Measurements from ENCODE around the gene GP2.
"Not testable (repeated sequence)": the region's sequence is repeated elsewhere in the genome, so short reads cannot be mapped to it uniquely, and the experiment has no call there.

Gene GP2

DNA sequence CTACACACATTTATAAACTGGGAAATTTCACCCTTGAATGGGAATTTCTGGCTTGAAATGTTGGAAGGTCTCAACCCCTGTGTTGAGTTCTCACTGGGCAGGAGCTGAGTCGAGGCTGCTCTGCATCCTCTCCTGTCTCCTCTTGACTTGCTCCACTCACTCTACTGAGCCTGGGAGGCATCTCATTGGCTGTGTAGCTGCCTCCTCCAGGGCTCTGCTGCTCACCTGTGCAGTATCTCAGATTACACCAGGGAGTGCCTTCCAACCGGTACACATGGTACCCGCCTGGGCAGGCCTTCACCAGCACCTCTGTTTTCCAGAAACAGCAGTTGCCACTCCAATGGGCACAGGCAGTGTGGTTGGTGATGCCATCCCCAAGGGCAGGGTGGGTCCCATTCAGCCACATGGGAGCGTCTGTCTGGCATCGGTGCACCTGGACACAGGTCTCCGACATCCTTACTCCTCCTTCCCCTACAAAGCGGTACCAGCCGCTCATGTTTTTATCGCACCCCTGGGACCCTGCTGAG is 3.7 kb downstream of the GP2 start:
- DNase-seq = peak; percentile 63

DNA sequence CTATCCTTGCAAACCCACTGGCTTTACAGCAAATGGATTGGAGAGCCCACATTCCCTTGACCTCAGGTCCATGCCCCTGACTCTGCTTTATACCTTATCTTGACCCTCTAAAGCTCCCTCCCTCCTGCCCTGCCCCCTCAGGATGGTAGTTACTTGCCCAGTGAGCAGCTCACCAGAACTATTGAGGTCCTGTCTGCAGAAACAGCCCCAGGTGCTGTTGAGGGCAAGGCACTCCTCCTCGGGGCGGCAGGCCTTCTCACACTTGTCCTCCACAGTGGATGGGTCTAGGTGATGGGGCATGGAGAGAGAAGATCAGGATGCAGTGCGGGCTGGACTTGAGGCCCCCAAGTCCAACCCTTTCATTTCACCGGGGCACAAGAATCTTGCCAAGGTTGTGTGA is 4.6 kb downstream of the GP2 start:
- no peak for DNase-seq

DNA sequence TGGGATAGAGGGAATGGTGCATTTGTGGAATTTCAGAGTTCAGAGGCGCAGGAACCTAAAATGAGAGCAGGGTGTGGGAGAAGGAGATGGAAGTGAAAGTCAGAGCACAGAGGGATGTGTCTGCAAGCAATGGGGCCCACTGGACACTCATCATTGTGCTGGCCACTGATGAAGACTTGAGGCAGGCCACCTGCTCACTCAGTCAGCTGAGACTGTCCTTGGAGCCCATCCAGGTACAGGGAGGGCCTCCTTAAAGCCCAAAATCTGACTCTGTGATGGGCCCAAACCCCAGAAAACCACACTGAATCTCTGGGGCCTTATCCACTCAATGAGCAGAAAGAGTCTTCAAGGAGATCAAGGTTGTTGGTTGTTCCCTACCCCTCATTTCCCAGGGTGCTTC is 5.6 kb downstream of the GP2 start:
- DNase-seq = no peak

DNA sequence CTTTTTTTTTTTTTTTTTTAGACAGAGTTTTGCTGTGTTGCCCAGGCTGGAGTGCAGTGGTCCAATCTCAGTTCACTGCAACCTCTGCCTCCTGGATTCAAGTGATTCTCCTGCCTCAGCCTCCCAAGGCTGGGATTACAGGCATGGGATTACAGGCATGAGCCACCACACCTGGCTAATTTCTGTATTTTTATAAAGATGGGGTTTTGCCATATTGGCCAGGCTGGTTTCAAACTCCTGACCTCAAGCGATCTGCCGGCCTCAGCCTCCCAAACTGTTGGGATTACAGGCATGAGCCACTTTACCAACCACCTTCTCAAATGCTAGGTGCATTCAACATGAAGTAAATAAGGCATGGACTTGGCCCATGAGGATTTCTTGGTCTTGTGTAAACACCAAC is 6.3 kb downstream of the GP2 start:
- not testable (repeated sequence) for DNase-seq

DNA sequence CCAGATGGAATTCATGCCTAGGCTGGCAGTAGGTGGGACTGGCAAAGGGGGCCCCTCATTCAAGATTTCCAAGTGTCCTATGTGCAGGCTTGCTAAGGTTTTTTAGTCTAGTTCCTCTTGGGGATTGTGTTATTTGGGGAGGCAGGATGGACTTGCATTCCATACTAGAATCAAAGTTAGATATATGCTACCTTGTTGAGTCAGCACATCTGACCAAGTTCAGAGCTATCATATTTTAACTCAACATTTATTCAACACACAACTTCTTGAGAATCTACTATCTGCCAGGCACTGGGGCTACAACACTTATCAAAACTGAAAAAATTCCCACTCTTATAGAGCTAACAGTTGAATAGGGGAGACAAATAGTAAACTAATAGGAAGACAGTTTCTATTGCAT is 6.7 kb downstream of the GP2 start:
- DNase-seq = no peak

DNA sequence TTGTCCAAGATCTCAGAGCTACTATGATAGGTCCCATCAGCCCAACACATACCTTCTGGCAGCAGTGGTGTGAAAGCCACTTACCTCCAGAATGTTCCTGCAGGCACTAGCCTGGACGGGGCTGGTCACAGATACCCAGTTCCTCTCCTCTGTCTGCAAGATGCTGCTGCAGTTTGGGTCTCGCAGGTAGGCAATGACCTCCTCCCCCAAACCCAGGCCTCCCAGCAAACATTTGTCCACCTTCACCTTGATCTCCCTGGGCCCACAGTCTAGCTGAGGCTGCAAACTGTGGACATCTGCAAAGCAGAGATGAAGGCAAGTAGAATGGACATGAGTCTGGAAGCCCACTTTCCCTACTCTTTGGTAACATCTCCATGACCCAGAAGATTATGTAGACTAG is 7.1 kb downstream of the GP2 start:
- no peak for DNase-seq

DNA sequence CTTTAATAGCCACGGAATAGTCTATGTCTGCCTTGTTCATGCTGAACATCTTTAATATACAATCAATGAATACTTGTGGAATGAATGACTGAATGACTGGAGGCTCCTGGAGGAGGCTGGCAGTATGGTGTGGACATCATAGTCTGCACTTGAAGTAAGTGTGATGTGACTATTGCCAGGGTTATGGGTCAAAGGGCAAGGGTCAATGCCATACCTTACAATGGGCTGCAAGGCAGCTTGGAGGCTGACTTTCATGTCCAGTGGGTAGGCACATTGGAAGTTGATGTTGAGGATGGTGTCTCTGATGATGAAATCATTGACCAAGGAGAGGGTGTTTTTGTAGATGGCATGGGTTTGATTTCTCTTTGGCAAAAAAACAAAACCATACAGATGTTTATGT is 7.9 kb downstream of the GP2 start:
- DNase-seq = no peak

DNA sequence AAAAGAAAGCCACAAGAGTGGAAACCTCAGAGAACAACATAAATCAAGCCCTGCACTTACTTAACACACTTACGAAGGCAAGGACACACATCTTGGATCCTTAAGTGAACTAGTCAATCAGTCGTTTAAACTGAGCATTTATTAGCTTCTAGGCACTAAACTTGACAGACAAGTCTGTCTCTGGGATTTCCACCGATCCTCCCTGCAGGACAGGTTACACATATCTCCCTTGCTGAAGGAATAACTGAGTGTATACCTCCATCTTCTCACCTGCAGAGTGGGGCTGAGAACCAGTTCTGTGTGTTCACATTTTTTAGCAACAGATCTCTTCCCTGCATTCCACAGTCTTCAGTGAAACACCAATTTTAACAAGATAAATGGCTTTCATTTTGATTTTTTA is 8.9 kb downstream of the GP2 start:
- no peak for DNase-seq

DNA sequence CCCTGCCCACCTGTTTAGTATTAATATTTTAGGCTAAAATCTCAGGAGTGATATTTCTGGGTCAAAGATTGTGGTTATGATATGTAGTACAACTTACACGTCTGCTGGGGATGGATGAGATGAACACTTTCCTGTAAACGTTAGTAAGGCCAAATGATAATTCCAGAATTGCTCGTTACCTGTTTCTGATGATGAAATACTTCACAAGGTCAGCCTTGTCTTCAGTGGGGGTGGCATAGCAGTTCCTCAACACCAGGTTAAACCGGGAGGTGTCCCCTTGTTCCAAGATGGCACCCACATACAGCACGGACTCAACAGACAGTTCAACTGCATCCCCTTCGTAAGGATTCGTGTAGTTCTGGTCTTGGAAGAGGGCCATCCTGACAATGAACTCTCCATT is 9.3 kb downstream of the GP2 start:
- DNase-seq = no peak

DNA sequence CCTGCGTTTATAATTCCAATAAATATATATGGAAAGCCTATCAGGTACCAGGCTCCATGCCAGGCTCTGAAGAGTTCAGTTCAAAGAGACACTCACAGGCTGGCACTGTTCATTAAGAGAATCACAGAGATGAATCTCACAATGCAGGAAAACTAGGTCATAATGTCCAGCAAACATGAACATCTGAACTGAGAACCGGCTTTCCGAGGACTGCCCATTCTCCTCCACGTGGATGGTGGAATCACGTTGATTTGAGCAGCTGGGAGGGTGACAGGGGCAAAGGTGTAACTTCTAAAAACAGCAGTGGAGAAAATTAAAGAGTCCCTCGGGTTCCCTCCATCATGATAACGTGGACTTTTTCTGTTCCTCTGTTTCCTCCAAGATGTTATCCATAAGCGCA is 10.2 kb downstream of the GP2 start:
- no peak for DNase-seq

DNA sequence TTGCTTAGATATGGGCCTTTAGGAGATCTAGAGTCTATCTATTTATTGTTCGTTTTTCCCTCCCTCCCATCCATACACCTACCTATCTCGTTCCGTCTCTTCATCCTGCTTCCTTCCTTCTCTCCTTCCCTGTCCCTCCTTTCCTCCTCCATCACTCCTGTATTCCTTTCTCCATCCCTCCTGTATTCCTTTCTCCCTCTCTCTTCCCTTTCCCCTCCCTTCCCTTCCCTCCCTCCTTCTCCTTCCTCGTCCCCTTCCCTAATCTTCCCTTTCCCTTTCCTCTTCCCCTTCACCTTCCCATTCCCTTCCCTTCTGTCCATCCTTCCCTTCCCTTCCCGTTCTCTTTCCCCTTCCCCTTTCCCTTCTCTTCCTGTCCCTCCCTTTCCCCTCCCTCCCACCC is 10.6 kb downstream of the GP2 start:
- DNase-seq = no peak

DNA sequence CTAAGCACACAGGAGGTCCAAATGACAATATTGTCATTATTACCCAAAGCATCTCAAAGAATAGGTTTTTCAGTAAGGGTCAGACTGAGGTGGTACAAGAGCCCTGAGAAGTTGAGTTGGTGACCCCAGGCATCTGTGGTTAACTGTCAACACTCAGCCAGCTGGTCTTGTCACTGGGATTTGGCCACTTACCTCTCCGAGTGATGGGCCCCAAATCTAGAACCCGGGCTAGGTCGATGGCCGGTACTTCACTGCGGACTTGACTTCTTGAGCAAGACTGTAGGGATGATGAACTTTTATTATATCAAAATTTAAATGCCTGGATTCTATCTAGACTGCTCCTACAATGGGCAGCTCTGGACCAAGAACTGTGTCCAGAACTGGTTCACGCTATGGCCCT is 11.5 kb downstream of the GP2 start:
- no peak for DNase-seq

DNA sequence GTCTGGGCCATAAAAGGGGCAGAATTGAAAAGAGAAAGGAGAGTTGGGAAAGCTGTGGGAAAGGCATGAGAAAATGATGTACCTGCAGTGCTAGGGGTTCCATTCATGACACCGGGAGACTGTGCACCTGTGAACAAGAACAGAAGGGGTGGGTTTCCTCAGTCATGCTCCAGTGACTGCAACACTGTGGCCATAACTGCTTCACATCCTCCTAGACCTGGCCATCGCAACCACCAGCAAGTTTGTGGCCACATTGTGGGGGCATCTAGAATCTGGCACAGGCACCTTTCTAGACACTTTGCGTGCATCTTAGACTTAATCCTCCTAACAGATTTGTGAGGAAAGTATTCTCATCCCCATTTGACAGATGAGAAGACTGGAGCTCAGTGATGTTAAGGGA is 12.7 kb downstream of the GP2 start:
- DNase-seq = no peak

DNA sequence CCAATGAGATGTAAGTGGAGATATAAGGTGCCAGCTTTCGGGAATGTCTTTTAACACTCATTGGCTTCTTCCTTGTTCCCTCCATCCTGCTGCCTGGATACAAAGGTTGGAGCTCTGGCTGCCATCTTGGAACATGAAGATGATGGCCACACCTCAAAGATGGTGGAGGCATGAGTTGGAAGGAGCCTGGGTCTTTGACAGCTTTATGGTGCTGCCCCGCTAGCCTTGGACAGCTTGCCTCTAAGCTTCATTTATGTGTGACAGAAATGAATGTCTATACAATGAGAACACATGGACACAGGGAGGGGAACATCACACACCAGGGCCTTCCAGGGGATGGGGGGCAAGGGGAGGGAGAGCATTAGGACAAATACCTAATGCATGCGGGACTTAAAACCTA is 13.6 kb downstream of the GP2 start:
- no peak for DNase-seq

DNA sequence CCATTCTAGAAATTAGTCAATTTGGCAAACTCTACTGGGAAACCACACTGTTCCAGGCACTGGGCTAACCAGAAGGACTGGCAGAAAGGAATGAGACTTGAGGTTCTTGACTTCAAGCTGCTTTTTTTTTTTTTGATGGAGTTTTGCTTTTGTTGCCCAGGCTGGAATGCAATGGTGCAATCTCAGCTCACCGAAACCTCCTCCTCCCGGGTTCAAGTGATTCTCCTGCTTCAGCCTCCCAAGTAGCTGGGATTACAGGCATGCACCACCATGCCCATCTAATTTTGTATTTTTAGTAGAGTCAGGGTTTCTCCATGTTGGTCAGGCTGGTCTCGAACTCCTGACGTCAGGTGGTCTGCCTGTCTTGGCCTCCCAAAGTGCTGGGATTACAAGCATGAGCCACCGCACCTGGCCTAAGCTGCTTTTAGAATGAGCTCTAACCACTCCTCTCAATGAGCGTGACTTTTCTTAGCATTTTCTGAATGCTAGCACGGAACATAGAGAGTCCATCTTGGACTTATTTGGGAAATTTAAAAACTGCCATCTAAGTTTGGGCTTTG is 14.7 kb downstream of the GP2 start:
- not testable (repeated sequence) for DNase-seq

DNA sequence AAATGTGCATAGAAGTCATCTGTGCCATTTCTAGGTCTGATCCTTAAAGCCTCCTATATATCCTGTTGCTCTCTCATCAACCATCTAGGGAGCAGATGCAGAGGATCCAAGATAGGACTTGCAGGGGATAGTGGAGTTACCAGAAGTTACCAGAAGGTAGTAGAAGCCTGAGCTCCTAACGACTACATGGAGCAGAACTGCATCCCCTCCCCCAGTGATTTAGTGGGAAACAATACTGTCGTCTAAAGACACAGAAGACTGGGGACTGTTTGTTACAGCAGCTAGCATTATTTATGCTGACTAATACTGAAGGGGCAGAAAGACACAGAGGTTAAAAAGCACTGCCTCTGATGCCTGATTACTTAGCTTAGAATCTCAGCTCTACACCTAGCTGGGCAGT is 15.8 kb downstream of the GP2 start:
- no peak for DNase-seq

DNA sequence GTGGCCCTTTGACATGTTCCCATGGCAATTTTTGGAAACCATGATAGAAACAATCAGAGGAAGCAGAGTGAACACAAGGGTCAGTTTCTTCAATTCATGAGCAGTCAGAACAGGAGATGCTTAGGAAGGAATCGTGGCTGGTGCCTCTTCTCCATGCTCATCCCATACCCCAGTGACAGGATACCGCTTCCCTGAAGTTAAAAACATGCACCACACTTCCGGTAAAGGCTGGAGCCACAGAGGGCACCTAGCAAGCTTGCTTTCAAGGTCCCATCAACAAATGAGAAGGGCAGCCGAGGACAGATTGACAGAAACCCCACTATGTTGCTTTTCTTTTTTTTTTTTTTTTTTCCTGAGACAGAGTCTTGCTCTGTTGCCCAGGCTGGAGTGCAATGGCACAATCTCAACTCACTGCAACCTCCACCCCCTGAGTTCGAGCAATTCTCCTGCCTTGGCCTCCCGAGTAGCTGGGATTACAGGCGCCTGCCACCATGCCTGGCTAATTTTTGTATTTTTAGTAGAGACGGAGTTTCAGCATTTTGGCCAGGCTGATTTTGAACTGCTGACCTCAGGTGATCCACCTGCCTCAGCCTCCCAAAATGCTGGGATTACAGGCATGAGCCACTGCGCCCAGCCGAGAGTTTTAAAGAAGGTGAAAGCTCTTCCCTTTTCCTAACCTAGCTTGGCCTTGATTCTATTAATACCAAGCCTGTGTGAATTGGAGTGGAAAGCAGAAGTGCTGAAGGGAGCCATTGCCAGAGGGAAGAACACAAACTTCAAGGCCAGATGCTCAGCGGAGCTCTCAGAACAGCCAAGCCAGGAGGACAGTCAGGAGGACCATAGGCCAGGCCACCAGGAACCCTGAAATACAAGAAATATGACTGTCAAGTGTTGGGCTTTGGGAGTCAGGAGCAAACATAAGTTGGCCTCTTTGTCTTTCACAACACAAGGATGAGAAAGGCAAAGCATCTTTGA is 16.6 kb downstream of the GP2 start:
- no peak for DNase-seq

DNA sequence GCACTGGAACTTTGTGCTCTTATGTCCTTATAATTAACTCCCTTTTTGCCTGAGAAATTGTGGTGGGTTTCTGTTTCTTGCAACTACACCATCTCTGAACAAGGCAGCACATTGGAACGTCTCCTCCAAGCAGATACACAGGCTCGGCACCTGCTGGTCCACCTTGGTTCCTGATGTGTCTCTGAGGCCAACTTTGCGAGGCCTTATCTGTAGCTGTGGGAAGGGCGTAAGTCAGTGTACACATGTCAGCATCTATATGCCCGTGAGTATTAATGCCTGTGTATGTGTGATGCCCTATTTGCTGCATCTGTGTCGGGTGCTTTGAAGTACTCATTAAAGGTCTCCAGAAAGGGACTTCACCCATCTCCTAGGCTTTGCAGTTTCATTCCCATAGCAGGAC is 17.5 kb downstream of the GP2 start:
- DNase-seq = no peak

DNA sequence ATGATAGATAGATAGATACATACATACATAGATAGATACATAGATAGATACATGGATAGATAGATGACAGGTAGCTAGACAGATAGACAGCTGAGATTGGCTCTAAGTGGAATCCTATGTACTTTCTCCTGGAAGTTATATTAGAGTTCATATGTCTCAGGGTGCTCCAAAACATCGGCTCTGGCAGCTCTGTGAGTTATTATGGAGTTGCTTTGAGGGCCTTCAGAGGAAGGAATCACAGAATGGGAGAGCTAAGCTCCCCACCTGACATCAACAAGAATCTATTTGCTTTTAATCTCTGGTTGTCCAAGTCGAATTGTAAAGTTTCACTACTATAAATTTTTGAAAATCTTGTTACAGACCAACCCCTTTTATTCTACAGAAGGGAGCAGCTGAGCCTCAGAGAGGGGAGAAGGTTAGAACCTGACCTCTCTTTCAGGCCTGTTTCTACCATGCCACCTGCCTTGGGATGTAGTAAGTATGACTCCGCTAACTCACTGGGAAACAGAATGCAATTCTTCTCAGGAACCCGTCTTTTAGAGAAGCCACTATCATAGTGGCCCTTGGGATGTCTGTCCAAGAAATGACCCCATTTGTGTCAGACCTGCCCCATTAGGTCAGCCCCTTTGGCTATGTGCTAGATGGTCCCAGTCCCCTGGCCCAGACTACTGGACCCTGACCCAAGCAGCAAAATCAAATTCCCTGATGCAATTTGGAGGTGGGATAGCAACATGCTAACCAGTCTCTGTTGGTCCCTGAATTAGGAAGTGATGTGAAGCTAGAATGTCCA is 18.3 kb downstream of the GP2 start:
- no peak for DNase-seq

DNA sequence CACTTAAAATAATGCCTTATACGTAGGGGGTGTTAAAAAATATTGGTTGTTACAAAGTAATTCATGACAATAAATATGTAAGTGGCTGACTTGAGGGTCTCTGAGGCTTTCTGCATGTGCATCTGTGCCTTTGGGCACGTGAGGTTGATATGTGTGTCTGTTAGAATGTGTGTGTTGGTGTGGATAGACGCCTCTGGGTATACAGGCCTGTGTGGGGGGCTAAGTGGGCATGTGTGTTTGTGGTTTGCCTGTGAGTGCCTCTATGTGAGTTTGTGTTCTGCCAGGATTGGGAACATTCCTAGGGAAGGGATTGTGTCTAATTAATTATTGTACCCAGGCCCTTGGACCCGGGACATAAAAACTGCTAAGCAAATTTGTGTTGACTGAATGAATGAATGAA is 19.0 kb downstream of the GP2 start:
- no peak for DNase-seq

DNA sequence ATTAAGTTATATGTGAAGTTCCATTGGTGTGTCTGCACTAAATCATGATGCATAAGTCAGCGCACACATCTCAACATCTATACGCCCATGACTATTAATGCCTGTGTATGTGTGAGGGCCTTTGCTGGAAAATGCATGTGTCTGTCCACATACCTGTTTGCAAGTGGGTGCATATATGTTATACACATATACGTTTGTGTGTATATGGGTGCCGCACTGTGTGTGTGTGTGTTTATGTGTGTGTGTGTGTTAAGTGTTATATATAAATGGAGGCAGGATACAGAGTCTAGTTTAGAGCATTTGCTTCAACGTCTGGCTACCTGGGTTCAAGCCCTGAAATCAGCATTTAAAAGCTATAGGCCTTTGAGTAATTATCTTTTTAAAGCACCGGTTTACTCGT is 19.5 kb downstream of the GP2 start:
- no peak for DNase-seq

DNA sequence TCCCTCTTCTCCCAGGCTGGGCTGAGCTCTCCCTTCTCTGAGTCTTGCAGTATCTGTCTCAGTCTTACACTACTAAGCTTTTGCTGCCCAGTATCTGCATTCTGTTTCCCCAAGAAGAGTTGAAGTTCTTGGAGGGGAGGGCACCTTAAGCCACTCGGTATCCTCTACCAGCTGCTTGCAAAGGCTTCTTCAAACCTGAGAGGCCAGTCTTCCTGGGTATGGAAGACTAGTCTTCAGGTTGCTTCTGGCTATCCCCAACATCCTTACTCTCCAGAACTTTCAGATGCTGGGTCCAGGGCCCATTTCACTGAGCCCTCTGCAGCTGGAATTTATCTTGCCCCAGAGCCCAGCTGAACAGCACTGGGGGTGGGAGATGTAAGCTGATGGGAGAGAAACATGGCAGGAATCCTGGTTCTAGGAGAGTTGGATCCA is 20.1 kb downstream of the GP2 start:
- DNase-seq = no peak

DNA sequence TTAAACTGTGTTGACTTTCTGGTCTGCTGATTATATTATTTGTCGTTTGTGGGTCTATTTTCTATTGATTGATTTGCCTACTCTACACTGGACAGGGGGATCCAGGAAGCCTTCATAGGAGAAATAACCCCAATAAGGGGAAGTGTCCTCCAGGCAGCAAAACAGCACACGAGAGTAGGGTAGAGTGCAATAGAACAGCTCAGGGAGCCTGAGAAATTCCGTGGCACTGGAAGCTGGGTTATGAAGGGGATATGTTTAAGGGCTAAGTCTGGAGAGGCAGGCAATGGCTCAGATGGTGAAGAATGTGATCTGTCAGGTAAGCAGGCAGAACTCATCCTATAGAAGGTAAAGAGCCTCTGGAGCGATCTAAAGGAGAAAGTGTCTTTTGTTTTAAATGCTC is 20.9 kb downstream of the GP2 start:
- no peak for DNase-seq

DNA sequence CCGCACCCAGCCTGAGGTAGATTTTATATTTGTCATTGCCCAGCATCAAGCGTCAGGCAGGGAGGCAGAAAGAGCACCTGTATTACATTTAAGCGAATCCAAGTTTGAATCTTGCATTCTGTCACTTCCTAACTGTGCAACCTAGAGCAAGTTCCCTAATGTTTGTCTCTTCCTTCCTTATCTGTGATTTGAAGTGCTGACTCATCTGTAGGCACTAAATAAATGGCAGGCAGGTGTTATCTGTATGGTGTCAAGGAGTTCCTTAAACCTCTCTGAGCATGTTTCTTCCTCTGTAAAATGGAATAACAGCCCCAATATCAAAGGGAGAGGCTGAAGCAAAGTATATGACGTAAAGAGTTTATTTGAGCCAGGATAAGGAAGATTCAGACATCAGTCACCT is 24.3 kb downstream of the GP2 start:
- DNase-seq = no peak

Data from NCI-H2171 treated with DMSO at 0.1 percent for 48 hours (cell line).